IMR-90 (cell line): Measurements from ENCODE around the gene MEF2A. TPM values are rescaled to one million over a fixed set of nuclear protein-coding genes. Genes with fewer than 3 reads are reported as not detected.

Source experiments
- ATAC-seq: fragments of 200-7000 bp; cut with Tn5 transposase; 2 replicates; pipeline ENCODE4 v1.9.1; 2020; ENCODE audit warnings: low read depth, mild to moderate bottlenecking, moderate library complexity
- BruUV-seq: library from RNA; stranded (reverse); fragments of 400-500 nt; replicated peaks from 2 replicates; lab custom pipeline; 2021; lab: Mats Ljungman, UMichigan
- CTCF ChIA-PET: fragments of 300-600 bp; formaldehyde crosslinking; extraction: SDS; loops from one replicate; lab custom pipeline; 2021; ENCODE audit warnings: antibody characterized with exemption; lab: Yijun Ruan, JAX
- POLR2A ChIA-PET: fragments of 300-600 bp; sonication (Branson Sonifier 250); formaldehyde crosslinking; loops from one replicate; lab custom pipeline; 2022; ENCODE audit warnings: antibody characterized with exemption; ENCODE audit not compliant: unreplicated experiment; lab: Charles Lee
- DNase-seq: peaks from one replicate; pipeline ENCODE4 v3.0.0; 2013
- H2AFZ ChIP-seq: replicated peaks from 2 replicates; pipeline ENCODE3; 2013; ENCODE audit warnings: low read length, mild to moderate bottlenecking; ENCODE audit not compliant: poor library complexity
- H2AK5ac ChIP-seq: 2 replicates; pipeline ENCODE4 v1.6.1; 2013; ENCODE audit warnings: low read depth, low read length, inconsistent platforms
- H2AK9ac ChIP-seq: replicated peaks from 2 replicates; pipeline ENCODE3; 2013; ENCODE audit warnings: mild to moderate bottlenecking, low read depth, low read length, moderate library complexity; ENCODE audit not compliant: poor library complexity
- H2BK120ac ChIP-seq: 2 replicates; pipeline ENCODE4 v1.6.1; 2013; ENCODE audit warnings: low read depth, low read length, inconsistent platforms
- H2BK15ac ChIP-seq: 3 replicates; pipeline ENCODE4 v1.6.1; 2013; ENCODE audit warnings: low read depth, low read length, inconsistent platforms
- H2BK20ac ChIP-seq: 2 replicates; pipeline ENCODE4 v1.6.1; 2013; ENCODE audit warnings: low read depth, mild to moderate bottlenecking, inconsistent platforms, low read length, moderate library complexity
- H2BK5ac ChIP-seq: 2 replicates; pipeline ENCODE4 v1.6.1; 2013; ENCODE audit warnings: mild to moderate bottlenecking, low read depth, low read length, inconsistent platforms; ENCODE audit not compliant: poor library complexity, severe bottlenecking
- H3K14ac ChIP-seq: replicated peaks from 2 replicates; pipeline ENCODE4 v1.6.1; 2013; ENCODE audit warnings: low read depth, low read length, inconsistent platforms
- H3K18ac ChIP-seq: 2 replicates; pipeline ENCODE4 v1.6.1; 2013; ENCODE audit warnings: low read depth, low read length, control low read depth
- H3K23ac ChIP-seq: 2 replicates; pipeline ENCODE4 v1.6.1; 2013; ENCODE audit warnings: low read depth, low read length, inconsistent platforms
- H3K27ac ChIP-seq: 2 replicates; pipeline ENCODE4 v1.5.1; 2013; ENCODE audit warnings: mild to moderate bottlenecking, control low read depth, low read length; ENCODE audit not compliant: insufficient read depth
- H3K27me3 ChIP-seq: 2 replicates; pipeline ENCODE4 v1.6.1; 2013; ENCODE audit warnings: low read length; ENCODE audit not compliant: control insufficient read depth, insufficient read depth
- H3K36me3 ChIP-seq: 2 replicates; pipeline ENCODE4 v1.6.1; 2013; ENCODE audit warnings: low read length, mixed read lengths; ENCODE audit not compliant: control insufficient read depth, insufficient read depth
- H3K4ac ChIP-seq: 2 replicates; pipeline ENCODE4 v1.6.1; 2013; ENCODE audit warnings: low read depth, low read length, inconsistent platforms
- H3K4me1 ChIP-seq: 2 replicates; pipeline ENCODE4 v1.6.1; 2013; ENCODE audit warnings: low read length, mixed read lengths; ENCODE audit not compliant: control insufficient read depth, insufficient read depth
- H3K4me2 ChIP-seq: 2 replicates; pipeline ENCODE4 v1.6.1; 2013; ENCODE audit warnings: low read depth, mild to moderate bottlenecking, control low read depth, low read length, moderate library complexity
- H3K4me3 ChIP-seq: 2 replicates; pipeline ENCODE4 v1.5.1; 2013; ENCODE audit warnings: low read depth, mild to moderate bottlenecking, control low read depth, low read length, moderate library complexity; ENCODE audit not compliant: insufficient read depth
- H3K56ac ChIP-seq: 2 replicates; pipeline ENCODE4 v1.6.1; 2013; ENCODE audit warnings: low read length, inconsistent platforms; ENCODE audit not compliant: insufficient read depth; ENCODE audit errors: extremely low read depth
- H3K79me1 ChIP-seq, 2 experiments: 2 replicates each; pipeline ENCODE4 v1.6.1; 2013; ENCODE audit warnings: low read length in 2 of 2, inconsistent platforms in 1 of 2, low read depth in 1 of 2
- H3K9ac ChIP-seq: 2 replicates; pipeline ENCODE4 v1.6.1; 2013; ENCODE audit warnings: low read depth, low read length, control low read depth
- H3K9me1 ChIP-seq: 2 replicates; pipeline ENCODE4 v1.6.1; 2013; ENCODE audit warnings: low read length, inconsistent platforms; ENCODE audit not compliant: insufficient read depth
- H3K9me3 ChIP-seq: 2 replicates; pipeline ENCODE4 v1.6.1; 2013; ENCODE audit warnings: low read length; ENCODE audit not compliant: control insufficient read depth, insufficient read depth
- H4K20me1 ChIP-seq: 2 replicates; pipeline ENCODE4 v1.6.1; 2013; ENCODE audit warnings: low read length, inconsistent platforms; ENCODE audit not compliant: insufficient read depth
- H4K5ac ChIP-seq: 2 replicates; pipeline ENCODE4 v1.6.1; 2013; ENCODE audit warnings: mild to moderate bottlenecking, low read depth, low read length, control low read depth
- H4K8ac ChIP-seq, 2 experiments: 2 replicates each; pipeline ENCODE4 v1.6.1; 2013; ENCODE audit warnings: low read depth in 2 of 2, low read length in 2 of 2, control low read depth in 1 of 2, inconsistent platforms in 1 of 2
- H4K91ac ChIP-seq: 2 replicates; pipeline ENCODE4 v1.6.1; 2013; ENCODE audit warnings: low read depth, low read length, inconsistent platforms; ENCODE audit not compliant: insufficient read depth
- BHLHE40 ChIP-seq: fragments of 150-350 bp; IDR thresholded peaks from 2 replicates; pipeline ENCODE4 v1.6.1; 2016; ENCODE audit warnings: mild to moderate bottlenecking, low read depth, low read length
- ELK1 ChIP-seq: fragments of 150-350 bp; IDR thresholded peaks from 2 replicates; pipeline ENCODE4 v1.6.1; 2016; ENCODE audit warnings: low read depth, mild to moderate bottlenecking, low read length, moderate library complexity, borderline replicate concordance
- MAZ ChIP-seq: IDR thresholded peaks from 2 replicates; pipeline ENCODE4 v1.6.1; 2012; ENCODE audit warnings: low read depth, mild to moderate bottlenecking, low read length, improper control_type of control experiment, moderate library complexity, borderline replicate concordance
- MXI1 ChIP-seq: IDR thresholded peaks from 2 replicates; pipeline ENCODE4 v1.6.1; 2012; ENCODE audit warnings: low read depth, mild to moderate bottlenecking, low read length, moderate library complexity, borderline replicate concordance
- WGBS, 2 experiments: methylation state at CpG; one replicate each; pipeline versions ENCODE4 v1.1.5 to v1.1.7; 2013; ENCODE audit warnings: missing lambda C conversion rate in 2 of 2; ENCODE audit not compliant: insufficient read length in 1 of 2; ENCODE audit errors: extremely low coverage in 2 of 2; 5-methylcytosine and 5-hydroxymethylcytosine counted together
- dilution Hi-C: fragments of 300-500 bp; cut with HindIII; formaldehyde crosslinking; loops from one replicate; pipeline ENCODE4 v1.14.3; 2018; ENCODE audit warnings: low sequenced_read_pairs; ENCODE audit not compliant: unreplicated experiment
- in situ Hi-C: fragments of 300-500 bp; cut with MboI; formaldehyde crosslinking; loops from 3 replicates; pipeline ENCODE4 v1.14.3; 2019; ENCODE audit warnings: low sequenced_read_pairs, inconsistent platforms, mixed read lengths
- intact Hi-C: fragments of 100-400 bp; cut with micrococcal nuclease; formaldehyde crosslinking; loops from 2 replicates; pipeline ENCODE4 v1.10.0; 2022
- polyA plus RNA-seq, 3 experiments: library from polyadenylated mRNA; depleted of rRNA; stranded (reverse); fragments of >200 nt; gene quantifications; 2 replicates each; pipeline ENCODE4 v1.2.3, GENCODE V29; 2012; ENCODE audit warnings: low replicate concordance in 1 of 3
- total RNA-seq: library from RNA; depleted of rRNA; stranded (reverse); fragments of >200 nt; gene quantifications from 2 replicates; pipeline ENCODE4 v1.2.3, GENCODE V29; 2012

The MEF2A gene
- total and polyA plus RNA-seq, 2 of the 4 experiments (the other 2 are of a cell fraction) = 16.1 to 16.7 TPM

- Histone ChIP-seq H2AFZ (no peak overlapping the region), H3K4ac (no peak overlapping the region), H3K9me1 (peaks cover 2% of the 10 kb centered on the region; the same call in 1 of the 2 replicates), H4K8ac (no peak overlapping the region), H2AK5ac (no peak overlapping the region), H2BK20ac (no peak overlapping the region), H3K79me1 (no peaks in the 10 kb centered on the region; a peak in 1 of 4 replicates), H3K4me1 (no peaks in the 10 kb centered on the region; the same call in none of the 2 replicates), H4K91ac (no peak overlapping the region), H3K4me3 (no peak overlapping the region), H3K9me3 (no peaks in the 10 kb centered on the region; the same call in 1 of the 2 replicates), H3K4me2 (no peak overlapping the region), H3K18ac (no peak overlapping the region), H3K14ac (no peak overlapping the region), H3K27ac (no peak overlapping the region), H3K9ac (no peak overlapping the region), H2BK5ac (no peak overlapping the region), H4K5ac (no peak overlapping the region), H3K27me3 (no peaks in the 10 kb centered on the region), H2BK120ac (no peak overlapping the region), H3K23ac (no peak overlapping the region), H4K20me1 (no peaks in the 10 kb centered on the region; the same call in 1 of the 2 replicates), H2BK15ac (no peak overlapping the region), H3K36me3 (peaks cover 5% of the 10 kb centered on the region; the same call in 1 of the 2 replicates), H2AK9ac (no peak overlapping the region), H3K56ac (no peak overlapping the region)
- ATAC-seq (no peak), DNase-seq (no peak)
- no peak for TF ChIP-seq MXI1
- no peak for TF ChIP-seq MAZ
- no peak for TF ChIP-seq ELK1
- no peak for TF ChIP-seq BHLHE40
- in situ Hi-C loops = no loop called here
- dilution Hi-C loops = no loop called here
- ChIA-PET POLR2A (no interaction called here), CTCF (no interaction called here)
- intact Hi-C loops = no loop called here
- WGBS, 2 experiments = 100% methylated on average over 1 of the region's 7 CpGs; no CpG with 5 or more reads in 1 of the 2 experiments
- no TSS peak for BruUV-seq
These were observed 154.7 kb downstream of the MEF2A start for GRCh38 chr15:99720533-99720932.
